Measurements from ENCODE around the gene TMEM59L.
"Not testable (repeated sequence)": the region's sequence is repeated elsewhere in the genome, so short reads cannot be mapped to it uniquely, and the experiment has no call there.

TMEM59L gene

GRCh38 chr19:18612772-18613588 lies at the start of gene TMEM59L:
TMEM59L (plus strand) TSS chr19:18612870; CDS start chr19:18612959, 89 bp downstream.
- DNase-seq (ENCODE audit: low spot score): no peak

DNA sequence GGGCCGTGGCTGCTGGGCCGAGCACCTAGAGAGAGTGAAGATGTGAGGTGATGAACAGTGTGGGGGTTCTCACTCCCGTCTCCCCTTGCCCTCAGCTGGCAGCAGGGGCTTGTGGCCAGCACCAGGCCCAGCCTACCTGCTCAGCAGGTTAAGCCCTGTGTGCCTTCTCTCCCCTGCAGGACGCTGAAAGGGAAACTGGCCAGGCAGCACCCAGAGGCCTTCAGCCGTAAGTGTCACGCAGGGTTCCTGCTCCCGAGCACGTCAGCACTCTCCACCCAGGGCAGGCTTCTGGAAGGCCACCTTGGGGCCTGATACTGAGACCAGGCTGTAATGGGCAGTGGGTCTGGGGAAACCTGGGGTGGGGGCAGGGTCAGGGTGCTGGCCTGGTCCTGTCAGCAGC lies 45.7 kb upstream of the TMEM59L start:
- DNase-seq (ENCODE audit: low spot score): no peak

- no peak for DNase-seq (ENCODE audit: low spot score)
Observed at GRCh38 chr19:18568367-18568766, 44.3 kb upstream of the TMEM59L start.

DNA sequence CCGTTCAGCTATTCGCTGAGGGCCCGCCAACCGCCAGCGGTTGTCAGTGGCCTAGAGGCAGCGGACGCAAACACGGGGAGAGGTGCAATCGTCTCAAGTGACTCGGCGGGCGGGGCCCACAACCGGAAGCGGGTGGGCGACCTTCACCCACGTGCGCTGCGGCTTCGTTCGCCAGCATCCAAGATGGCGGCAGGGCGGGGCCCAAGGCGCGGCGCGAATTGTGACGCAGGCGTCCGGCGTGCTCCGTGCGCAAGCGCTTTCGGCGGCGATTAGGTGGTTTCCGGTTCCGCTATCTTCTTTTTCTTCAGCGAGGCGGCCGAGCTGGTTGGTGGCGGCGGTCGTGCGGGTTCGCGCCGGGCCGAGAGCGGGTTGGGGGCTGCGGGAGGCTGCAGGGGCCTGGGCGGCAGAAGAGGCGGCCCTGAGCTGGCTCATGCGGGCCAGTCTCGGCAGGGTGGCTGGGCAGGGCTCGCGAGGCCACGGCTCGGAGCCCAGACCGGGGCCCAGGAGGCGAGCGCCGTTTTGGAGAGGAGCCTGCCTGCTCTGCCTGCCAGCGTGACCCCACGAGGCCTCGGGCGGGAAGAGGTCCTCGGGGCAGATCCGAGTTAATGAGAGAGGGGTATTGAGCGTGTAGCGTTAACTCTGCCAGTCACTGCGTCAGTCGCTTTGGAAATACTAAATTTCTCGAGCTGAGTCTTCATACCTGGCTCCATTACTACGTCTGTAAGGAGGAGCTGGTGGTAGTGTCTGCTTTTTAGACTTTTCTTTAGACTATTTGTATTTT lies 40.9 kb upstream of the TMEM59L start, which contains the start of gene UBA52:
TSS of gene UBA52 (plus strand) at position 294 of the 781 bp plus-strand sequence. CDS start 1,444 bp downstream, outside the sequence.
- DNase-seq (ENCODE audit: low spot score): peak; percentile 97

GRCh38 chr19:18574691-18575291 lies 37.9 kb upstream of the TMEM59L start:
- DNase-seq (ENCODE audit: low spot score): no peak

DNA sequence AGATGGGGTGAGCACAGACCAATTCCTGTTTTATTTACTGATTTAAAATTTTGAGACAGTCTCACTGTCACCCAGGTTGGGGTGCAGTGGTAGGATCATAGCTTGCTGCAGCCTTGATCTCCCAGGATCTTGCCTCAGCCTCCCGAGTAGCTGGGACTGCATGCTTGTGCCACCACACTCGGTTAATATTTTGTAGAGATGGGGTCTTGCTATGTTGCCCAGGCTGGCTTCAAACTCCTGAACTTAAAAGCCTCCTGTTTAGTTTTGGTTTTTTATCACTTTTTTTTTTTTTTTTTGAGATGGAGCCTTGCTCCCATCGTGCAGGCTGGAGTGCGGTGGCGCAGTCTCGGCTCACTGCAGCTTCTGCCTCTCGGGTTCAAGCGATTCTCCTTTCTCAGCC lies 36.3 kb upstream of the TMEM59L start:
- DNase-seq (ENCODE audit: low spot score): no peak

DNA sequence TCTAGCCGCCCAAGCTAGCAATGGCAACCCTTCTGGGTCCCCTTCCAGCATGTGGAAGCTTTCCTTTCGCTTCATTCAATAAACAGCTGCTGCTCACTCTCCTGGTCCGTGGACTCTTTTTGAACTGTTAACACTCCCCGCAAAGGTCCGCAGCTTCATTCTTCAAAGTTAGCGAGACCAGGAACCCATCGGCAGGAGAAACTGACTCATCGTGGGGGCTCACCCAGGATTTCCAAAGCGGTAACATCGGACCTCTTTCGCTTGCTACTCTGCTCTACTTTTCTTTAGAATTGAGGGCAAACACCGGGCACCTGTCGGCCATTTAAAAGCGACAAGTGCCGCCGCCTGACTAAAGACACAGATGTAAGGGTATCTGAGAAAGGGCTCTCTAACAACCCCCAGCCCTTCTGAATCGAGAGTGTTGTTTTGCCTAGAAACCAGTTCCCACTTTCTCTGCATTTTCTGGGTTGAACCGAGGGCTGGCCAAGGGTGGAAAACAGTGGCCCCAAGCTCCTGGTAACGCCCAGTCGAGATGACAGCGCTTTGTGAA lies 35.2 kb upstream of the TMEM59L start:
- no peak for DNase-seq (ENCODE audit: low spot score)

DNA sequence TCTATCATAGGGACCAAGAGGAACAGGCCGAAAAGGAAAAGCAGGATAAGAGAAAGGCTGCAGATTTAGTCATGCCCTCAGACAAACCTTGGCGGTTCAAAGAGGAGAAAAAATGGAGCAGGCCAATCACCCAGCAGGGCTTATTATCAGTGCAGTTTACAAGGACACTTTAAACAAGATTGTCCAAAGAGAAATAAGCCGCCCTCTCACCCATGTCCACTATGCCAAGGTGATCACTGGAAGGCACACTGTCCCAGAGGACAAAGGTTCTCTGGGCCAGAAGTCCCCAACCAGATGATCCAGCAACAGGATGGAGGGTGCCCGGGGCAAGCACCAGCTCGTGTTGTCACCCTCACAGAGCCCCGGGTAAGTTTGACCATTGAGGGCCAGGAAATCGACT lies 32.4 kb upstream of the TMEM59L start:
- DNase-seq (ENCODE audit: low spot score): no peak

- no peak for DNase-seq (ENCODE audit: low spot score)
Observed at GRCh38 chr19:18586306-18586705, 26.4 kb upstream of the TMEM59L start.

DNA sequence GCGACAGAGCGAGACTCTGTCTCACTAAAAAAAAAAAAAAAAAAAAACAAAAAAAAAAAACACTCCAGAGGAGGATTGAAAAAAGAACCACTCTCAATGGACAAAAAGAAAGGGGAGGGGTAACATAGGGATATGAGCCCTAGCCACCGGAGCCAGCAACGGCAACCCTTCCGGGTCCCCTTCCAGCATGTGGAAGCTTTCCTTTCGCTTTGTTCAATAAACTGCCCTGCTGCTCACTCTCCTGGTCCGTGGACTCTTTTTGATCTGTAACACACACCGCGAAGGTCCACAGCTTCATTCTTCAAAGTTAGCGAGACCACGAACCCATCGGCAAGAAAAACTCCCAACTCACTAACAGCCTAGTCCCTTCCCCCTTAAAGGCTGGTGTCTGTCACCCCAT lies 25.1 kb upstream of the TMEM59L start:
- DNase-seq (ENCODE audit: low spot score): no peak

GRCh38 chr19:18587962-18588610 lies 24.6 kb upstream of the TMEM59L start:
- DNase-seq (ENCODE audit: low spot score): no peak

GRCh38 chr19:18588611-18589379 lies 23.9 kb upstream of the TMEM59L start, which contains the start of gene REX1BD:
REX1BD (plus strand) TSS chr19:18588798; CDS start chr19:18588802, 4 bp downstream.
- peak; percentile 70 for DNase-seq (ENCODE audit: low spot score)

DNA sequence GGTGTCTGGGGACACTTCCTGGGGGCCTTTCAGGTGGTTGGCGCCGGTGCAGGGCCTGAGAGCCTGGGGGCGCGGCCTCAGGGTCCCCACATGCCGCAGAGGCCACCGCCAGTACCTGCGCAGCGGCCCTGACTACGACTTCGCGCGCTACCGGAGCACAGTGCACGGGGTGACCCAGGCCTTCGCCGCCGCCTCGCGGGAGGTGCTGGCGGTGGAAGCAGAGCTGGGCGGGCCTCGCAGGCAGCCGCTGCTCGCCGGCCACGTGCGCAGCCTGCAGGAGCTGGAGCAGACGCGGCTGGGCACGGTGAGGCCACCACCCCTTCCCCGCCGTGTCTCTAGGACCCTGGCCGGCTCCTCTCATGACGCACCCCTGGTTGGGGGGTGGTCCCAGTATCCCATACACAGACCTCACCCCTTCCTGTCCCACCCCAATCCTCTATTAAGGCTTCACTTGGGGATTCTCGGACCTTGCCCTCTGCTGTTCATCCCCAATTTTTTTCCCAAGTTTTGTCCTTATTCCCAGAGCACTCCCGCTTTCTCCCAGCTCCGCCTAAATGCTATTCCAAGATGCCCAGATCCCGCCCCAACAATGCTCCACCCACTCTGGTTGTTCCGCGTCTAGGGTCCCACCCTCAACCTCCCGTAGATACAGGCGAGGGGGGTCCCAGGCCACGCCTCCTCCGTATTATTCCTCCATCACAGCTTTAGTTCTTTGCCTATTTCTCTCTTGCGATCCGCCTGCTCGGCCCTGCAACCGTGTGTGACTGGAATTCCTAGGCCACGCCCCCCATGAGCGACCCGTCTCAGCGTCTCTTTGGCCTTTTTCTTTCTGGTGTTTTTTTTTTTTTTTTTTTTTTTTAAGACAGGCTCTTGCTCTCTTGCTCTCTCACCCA lies 23.0 kb upstream of the TMEM59L start:
- DNase-seq (ENCODE audit: low spot score): no peak

DNA sequence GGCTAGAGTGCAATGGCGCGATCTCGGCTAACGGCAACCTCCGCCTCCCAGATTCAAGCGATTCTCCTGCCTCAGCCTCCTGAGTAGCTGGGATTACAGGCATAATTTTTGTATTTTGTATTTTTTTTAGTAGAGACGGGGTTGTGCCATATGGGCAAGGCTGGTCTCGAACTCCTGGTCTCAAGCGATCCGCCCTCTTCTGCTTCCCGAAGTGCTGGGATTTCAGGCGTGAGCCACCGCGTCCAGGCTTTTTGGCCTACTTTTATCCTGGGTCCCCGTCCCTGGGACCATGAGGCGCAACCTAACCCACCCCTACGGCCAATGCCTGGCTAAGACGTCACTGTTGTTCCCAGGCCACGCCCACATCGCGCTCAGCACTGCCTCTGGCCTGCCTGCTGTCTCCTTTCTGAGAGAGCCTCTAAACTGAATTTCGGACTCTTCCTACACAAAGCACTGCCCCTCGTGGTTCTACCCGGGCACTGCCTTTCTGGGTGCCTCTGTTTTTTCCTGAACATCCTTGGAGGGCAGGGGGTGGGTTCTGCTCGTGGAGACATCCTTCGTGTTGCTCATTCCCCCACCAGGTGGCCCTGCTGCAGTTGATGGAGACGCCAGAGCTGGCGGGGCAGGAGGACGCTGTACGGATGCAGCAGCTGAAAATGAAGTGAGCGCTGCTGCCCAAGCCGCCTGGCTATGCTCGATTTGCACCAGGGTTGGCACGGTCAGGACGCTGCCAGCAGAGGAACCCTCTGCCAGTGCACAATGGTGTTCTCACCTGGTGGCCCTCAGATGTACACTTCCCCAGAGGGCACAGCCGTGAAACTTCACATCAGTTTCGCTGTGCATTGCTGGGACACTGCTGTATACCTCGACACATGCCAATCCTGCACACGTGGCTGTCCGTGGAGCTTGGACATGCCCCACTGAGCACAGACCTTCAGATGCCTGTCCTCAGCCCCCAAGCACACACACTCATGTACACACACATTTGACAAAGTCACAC lies 22.1 kb upstream of the TMEM59L start:
- DNase-seq (ENCODE audit: low spot score): no peak

GRCh38 chr19:18591735-18592385 lies 20.8 kb upstream of the TMEM59L start:
- no peak for DNase-seq (ENCODE audit: low spot score)

DNA sequence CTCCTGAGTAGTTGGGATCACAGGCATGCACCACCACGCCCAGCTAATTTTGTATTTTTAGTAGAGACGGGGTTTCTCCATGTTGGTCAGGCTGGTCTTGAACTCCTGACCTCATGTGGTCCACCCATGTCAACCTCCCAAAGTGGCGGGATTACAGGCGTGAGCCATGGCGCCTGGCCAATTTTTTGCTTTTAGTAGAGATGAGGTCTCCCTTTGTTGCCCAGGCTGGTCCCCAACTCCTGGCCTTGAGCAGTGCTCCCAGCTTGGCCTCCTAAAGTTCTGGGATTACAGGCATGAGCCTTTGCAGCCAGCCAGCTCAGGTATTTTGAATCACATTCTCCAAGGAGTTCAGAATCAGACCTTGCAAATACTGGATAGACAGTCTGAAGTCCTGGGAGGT lies 19.9 kb upstream of the TMEM59L start:
- not testable (repeated sequence) for DNase-seq (ENCODE audit: low spot score)

DNA sequence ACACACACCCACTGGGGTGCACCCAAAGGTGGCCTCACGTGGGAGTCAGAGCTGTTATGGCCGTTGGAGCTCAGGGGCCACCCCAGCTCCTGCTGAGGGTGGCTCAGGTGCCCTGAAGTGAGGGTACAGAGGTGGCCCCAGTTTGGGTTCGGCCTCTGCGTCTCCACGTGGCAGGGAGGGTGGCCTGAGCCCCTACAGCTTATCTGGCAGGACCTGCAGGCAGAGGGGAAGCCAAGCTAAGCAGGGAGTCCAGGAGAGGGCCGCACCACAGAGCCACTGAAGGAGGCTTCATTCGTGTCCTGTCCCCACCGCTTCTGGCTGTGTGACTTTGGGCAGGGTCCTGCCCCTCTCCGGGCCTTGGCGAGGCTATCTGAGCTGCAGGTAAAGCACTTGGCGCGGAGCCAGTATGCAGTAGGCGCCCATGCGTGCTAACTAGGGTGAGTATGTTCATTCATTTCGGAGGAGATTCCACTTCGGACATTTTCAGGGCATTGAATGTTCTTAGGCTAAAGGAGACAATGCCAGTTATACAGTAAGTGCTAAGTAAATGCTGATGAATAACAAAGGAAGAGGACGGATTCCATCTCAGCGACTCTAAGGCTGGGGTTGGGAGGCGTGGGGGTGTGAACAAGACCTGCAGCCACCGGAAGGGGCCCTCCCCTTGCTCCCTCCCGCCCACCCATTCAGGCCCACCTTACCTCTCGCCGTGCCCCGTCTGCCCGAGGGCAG lies 19.1 kb upstream of the TMEM59L start:
- no peak for DNase-seq (ENCODE audit: low spot score)

All from kidney capillary endothelial cell (primary cell).